RWPE2 (cell line): ENCODE measurements around the gene CMC1.

ENCODE experiments used
- ATAC-seq: fragments of 200-7000 bp; cut with Tn5 transposase; 3 replicates; pipeline ENCODE4 v1.9.1; 2021; ENCODE audit warnings: low read depth
- DNase-seq: peaks from one replicate; pipeline ENCODE4 v3.0.0-alpha.2; 2020; ENCODE audit warnings: low spot score
- H3K27ac ChIP-seq: fragments of 450-650 bp; 2 replicates; pipeline ENCODE4 v1.5.1; 2017; ENCODE audit warnings: mild to moderate bottlenecking; ENCODE audit not compliant: poor library complexity, severe bottlenecking
- H3K27me3 ChIP-seq: fragments of 250-450 bp; sonication (Bioruptor Pico); 2 replicates; pipeline ENCODE4 v1.5.1; 2021; ENCODE audit warnings: mild to moderate bottlenecking, moderate library complexity; ENCODE audit not compliant: insufficient read depth, poor library complexity, severe bottlenecking
- H3K36me3 ChIP-seq: fragments of 250-450 bp; sonication (Bioruptor Pico); 2 replicates; pipeline ENCODE4 v1.5.1; 2020; ENCODE audit warnings: low read depth, mild to moderate bottlenecking, moderate library complexity
- H3K4me1 ChIP-seq: fragments of 250-450 bp; sonication (Bioruptor Pico); 2 replicates; pipeline ENCODE4 v1.5.1; 2021; ENCODE audit warnings: mild to moderate bottlenecking, moderate library complexity; ENCODE audit not compliant: insufficient read depth, poor library complexity, severe bottlenecking
- H3K4me3 ChIP-seq: fragments of 250-450 bp; sonication (Bioruptor Pico); 2 replicates; pipeline ENCODE4 v1.5.1; 2021; ENCODE audit warnings: mild to moderate bottlenecking, moderate library complexity; ENCODE audit not compliant: severe bottlenecking
- H3K9me3 ChIP-seq: fragments of 250-450 bp; sonication (Bioruptor Pico); 2 replicates; pipeline ENCODE4 v1.5.1; 2021; ENCODE audit warnings: mild to moderate bottlenecking, moderate library complexity; ENCODE audit not compliant: severe bottlenecking
- TF ChIP-seq, protein P1 (sequence below): fragments of 450-650 bp; IDR thresholded peaks from one replicate; pipeline ENCODE4 v1.5.1; 2017; ENCODE audit warnings: mild to moderate bottlenecking, moderate library complexity; ENCODE audit not compliant: poor library complexity, severe bottlenecking

The CMC1 gene

DNA sequence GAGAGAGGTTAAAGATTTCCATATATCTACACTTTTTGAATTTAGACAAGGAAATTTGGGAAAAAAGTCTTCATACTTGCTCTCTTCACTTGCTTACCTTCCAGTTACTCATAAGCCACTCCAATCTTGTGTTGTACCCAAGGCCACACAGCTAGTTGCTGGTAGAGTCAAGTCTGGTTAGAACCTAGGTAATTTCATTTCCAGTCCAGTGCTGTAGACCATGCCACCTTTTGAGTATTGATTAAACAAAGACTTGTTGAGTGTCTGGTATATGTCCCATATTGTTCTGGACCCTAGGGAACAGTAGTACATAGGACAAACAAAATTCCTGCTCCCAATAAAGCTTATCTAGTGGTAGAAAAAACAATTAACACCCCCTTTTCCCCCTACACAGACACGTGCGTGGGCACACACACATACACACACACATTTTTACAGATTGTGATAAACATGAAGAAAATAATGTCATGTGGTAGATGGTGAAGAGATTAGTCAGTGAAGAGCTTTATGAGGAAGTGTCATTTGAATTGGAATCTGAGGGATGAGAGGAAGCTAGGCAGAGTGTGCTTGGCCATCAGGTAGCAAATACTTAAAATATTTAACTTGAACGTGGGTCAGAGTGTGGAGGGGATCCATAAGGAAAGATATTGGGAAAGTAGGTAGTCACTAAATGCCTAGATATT lies 2.1 kb downstream of the CMC1 start:
- DNase-seq, result no peak

DNA sequence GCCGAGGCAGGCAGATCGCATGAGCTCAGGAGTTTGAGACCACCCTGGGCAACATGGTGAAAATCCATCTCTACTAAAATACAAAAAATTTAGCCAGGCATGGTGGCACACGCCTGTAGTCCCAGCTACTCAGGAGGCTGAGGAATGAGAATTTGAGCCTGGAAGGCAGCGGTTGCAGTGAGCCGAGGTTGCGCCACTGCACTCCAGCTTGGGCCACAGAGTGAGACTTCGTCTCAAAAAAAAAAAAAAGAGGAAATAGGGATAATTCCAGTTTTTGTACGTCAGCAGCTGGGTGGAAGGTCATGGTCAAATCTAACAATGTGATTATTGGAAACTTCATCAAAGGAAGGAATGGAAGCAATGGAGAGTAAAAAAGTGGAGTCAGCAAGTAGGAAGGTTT lies 3.1 kb downstream of the CMC1 start:
- DNase-seq, result no peak
- TF ChIP-seq, protein P1, sequence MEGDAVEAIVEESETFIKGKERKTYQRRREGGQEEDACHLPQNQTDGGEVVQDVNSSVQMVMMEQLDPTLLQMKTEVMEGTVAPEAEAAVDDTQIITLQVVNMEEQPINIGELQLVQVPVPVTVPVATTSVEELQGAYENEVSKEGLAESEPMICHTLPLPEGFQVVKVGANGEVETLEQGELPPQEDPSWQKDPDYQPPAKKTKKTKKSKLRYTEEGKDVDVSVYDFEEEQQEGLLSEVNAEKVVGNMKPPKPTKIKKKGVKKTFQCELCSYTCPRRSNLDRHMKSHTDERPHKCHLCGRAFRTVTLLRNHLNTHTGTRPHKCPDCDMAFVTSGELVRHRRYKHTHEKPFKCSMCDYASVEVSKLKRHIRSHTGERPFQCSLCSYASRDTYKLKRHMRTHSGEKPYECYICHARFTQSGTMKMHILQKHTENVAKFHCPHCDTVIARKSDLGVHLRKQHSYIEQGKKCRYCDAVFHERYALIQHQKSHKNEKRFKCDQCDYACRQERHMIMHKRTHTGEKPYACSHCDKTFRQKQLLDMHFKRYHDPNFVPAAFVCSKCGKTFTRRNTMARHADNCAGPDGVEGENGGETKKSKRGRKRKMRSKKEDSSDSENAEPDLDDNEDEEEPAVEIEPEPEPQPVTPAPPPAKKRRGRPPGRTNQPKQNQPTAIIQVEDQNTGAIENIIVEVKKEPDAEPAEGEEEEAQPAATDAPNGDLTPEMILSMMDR, result no peak
- no peaks in the 10 kb centered on the region for H3K9me3 ChIP-seq
- H3K4me1 ChIP-seq, result no peaks in the 10 kb centered on the region
- ATAC-seq, result no peak
- H3K27ac ChIP-seq, result no peak overlapping the region
- no peak overlapping the region for H3K4me3 ChIP-seq
- H3K27me3 ChIP-seq, result no peaks in the 10 kb centered on the region
- H3K36me3 ChIP-seq, result no peaks in the 10 kb centered on the region

More for the DNA sequence above, 2.1 kb downstream of the CMC1 start:
- Histone ChIP-seq H3K9me3 (no peaks in the 10 kb centered on the region), H3K36me3 (no peaks in the 10 kb centered on the region), H3K4me1 (no peaks in the 10 kb centered on the region), H3K4me3 (no peak overlapping the region), H3K27ac (no peak overlapping the region), H3K27me3 (no peaks in the 10 kb centered on the region)
- ATAC-seq, result no peak
- TF ChIP-seq, protein P1, result no peak

DNA sequence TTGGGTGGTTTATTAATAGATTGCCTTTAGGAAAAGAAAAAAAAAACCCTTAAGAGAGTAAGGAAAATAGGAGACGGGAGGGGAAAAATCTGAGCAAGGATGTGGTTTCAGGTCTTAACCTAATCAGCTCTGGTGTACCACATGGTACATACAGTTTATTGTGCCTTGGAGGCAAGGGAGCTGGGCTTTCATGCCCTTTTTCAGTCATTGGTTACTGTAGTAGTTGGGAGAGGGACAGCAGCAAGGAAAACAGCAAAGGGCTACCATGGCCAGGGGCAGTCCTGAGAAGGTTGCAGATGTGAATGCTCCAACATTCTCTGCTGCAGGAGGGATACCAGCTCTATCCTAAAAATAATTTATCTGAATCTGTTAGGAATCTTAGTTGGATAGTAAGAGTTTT lies 5.9 kb downstream of the CMC1 start:
- Histone ChIP-seq H3K9me3 (no peaks in the 10 kb centered on the region), H3K27ac (no peak overlapping the region), H3K4me1 (no peaks in the 10 kb centered on the region), H3K36me3 (no peaks in the 10 kb centered on the region), H3K4me3 (no peak overlapping the region), H3K27me3 (no peaks in the 10 kb centered on the region)
- ATAC-seq (no peak), DNase-seq (no peak)
- TF ChIP-seq, protein P1, result no peak

DNA sequence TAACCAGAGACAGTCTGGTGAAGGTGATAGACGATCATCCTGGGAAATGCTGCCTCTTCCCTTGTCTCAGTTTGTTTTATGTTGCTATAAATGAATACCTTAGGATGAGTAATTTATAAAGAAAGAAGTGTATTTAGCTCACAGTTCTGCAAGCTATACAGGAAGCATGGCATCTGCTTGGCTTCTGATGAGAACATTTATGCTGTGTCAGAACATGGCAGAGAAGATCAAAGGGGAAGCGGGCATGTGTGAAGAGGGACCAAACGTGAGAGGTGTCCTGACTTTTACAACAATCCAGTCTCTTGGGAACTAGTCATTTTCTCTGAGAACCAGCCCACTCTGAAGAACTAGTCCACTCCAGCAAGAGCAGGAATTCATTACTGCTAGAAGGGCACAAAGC lies 9.6 kb downstream of the CMC1 start:
- ATAC-seq, result peak; percentile 44; the same call in 1 of the 3 replicates
- H3K27ac ChIP-seq, result no peak overlapping the region
- no peaks in the 10 kb centered on the region for H3K27me3 ChIP-seq
- TF ChIP-seq, protein P1, result no peak
- no peak for DNase-seq
- H3K9me3 ChIP-seq, result no peaks in the 10 kb centered on the region
- H3K4me1 ChIP-seq, result no peaks in the 10 kb centered on the region
- H3K36me3 ChIP-seq, result no peaks in the 10 kb centered on the region; the same call in 1 of the 2 replicates
- H3K4me3 ChIP-seq, result no peak overlapping the region

DNA sequence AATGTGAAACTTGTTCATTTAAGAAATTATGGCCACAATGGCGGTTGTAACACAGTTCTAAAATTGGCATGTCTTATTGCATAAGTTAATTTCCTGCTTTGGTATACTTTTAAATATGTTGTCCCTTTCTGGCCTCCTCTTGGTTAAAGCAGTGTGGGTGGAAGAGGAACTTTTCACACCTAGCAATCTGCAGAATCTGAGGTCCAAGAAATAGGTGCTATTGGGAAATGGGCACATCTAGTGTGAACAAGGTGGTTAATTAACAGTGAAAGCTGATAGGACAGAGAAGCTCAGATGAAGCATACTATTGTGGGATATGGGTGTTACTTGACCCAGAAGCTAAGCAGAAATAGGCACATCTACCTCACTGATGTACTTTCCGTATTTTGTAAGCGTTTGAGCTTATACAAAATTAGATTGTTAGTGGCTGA lies 10.6 kb downstream of the CMC1 start:
- no peaks in the 10 kb centered on the region for H3K4me1 ChIP-seq
- ATAC-seq, result no peak
- H3K27ac ChIP-seq, result no peak overlapping the region
- H3K27me3 ChIP-seq, result no peaks in the 10 kb centered on the region
- no peak for DNase-seq
- H3K36me3 ChIP-seq, result no peaks in the 10 kb centered on the region; the same call in 1 of the 2 replicates
- H3K4me3 ChIP-seq, result no peak overlapping the region
- no peaks in the 10 kb centered on the region for H3K9me3 ChIP-seq
- TF ChIP-seq, protein P1, result no peak
